HG03378 (cell line): ENCODE measurements around the gene TMEM174.
A peak's percentile ranks its signal among the peaks of the same experiment; 100 is the strongest.

Experiments
- ATAC-seq: cut with Tn5 transposase; IDR thresholded peaks from one replicate; pipeline ENCODE4 v1.9.1; 2021; ENCODE audit warnings: mild to moderate bottlenecking, moderate library complexity; ENCODE audit not compliant: unreplicated experiment

Gene TMEM174

DNA sequence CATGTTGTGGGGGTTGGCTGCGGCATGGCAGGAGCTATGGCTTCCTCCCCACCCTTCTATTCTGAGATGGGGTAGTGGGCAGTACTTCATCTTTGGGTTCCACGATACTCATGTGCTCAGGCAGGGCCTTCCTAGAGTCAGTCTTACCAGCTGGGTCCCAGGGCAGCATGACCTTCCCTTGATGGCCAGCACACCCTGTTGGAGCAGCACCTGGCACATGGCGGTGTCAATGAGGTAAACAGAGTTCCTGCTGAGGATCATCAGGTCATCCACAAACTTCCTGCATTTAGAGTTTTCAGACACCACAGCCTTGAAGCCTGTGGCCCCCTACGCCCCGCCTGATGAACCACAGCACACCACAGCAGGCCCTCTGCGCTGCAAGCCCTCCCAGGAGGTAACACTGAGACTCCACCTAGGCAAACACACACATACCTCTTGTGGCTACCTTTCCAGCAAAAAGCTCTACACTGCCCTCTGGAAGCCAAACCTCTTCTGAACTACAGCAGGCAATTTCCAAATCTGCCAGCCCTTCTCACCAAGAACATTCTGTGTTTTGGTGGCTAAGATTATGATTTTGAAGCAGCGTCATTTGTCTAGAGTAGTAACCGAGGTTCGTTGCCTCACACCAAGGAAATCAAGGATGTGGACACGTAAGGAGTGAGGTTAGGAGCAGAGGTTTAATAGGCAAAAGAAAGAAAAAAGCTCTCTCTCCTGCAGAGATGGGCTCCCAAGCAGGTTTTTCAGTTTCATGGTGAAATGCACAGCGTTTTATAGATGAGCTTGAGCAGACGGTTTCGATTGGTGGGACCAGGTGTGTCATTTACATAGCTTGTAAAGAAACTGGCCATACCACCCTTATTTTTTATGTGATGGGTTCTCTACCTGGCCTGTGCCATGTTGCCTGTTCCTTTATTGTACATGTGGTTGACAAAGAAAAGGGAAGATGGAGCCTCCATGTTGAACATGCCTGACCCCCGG, 20.3 kb upstream of the TMEM174 start:
- no peak for ATAC-seq

DNA sequence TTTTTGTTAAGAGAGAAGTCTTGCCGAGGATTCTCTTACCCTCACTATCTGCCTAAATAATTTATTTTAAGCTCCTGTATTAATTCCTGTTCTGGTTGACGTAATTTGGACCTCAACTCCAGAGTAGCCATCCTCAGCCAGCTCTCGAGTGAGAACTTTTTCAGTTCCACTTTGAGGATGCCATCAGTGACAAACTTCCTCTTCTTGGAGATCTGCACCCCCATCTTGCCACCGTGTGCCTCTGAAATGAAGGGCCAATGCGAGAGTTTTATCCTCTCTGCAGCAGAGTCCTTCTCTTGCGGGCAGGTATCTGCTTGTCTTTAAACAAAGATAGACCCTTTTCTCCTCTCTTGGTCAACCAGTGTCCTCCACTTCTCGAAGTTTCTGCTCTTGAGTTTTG, 19.5 kb upstream of the TMEM174 start:
- ATAC-seq = no peak

DNA sequence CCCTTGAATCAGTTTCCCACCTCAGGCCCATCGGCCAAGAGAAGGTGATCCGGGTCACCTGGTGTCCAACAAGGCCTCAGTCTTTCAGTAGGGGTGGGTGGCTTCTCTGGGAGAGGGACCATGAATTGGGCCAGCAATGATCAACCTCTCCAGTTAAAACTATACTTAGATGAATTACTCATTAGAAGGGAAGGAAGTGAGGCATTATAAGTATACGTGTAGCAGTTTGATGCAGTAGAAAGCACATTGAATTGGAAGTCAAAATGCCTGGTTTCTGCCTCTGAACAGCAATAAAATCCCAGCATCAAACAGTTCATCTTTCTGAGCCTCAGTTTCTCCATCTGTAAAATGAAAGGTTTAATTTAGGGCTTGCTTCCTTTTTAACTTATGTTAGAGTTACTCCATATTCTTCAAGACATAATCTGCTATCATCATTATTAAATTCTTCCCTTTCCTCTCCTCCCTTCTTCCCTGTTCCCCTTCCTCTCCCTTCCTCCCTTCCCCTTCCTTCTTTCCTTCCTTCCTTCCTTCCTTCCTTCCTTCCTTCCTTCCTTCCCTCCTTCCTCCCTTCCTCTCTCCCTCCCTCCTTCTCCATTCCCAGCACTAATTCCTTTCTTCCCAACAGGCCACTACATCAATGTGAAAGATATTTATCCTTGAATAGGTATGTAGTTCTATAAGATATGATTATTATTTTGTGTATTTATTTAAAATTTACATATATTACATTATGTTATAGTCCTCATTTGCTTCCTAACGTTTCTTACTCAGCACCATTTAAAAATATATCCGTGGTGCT, 18.6 kb upstream of the TMEM174 start:
- ATAC-seq = no peak

DNA sequence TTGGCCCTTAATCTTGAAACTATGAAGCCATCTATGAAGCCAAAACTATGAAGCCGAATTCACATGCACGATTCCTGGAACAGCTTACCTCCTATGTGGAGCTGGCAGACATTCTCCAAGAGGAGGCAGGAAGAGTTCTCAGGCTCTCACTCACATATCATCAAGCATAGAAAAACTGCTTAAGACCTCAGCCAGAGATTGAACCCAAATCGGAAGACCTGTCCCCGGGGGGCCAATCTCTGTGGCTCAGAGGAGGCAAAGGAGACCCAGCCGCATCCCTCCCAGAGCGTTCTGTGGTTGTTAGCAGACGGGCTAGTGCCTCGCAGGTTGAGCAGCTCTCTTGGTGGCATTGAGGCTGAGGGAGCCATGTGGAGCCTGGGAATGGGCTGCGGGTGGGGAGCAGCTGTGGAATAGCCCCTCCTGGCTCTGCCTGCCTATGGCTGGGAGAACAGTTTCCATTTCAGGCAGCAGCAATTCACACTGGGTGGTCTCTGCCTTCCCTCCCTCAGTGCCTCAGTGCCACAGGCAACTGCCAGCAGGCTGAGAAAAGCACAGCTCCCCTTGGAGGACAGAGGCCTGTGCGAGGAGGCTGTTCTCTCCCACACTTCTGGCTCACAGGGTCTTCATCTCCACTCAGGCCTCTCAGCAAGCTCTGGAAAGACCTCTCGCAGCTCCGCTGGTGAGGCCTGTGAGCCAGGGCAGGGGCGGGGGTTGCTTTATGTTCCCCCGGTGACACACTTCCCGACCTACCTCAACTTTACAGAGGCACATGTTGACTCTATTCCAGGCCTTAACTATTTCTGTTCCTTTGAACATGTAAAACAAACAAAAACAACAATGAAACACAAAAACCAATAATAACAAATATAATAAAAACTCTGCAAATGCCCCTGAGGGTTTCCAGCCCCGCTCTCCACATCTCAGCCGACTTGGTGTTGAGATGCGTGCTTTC, 17.4 kb upstream of the TMEM174 start:
- no peak for ATAC-seq

DNA sequence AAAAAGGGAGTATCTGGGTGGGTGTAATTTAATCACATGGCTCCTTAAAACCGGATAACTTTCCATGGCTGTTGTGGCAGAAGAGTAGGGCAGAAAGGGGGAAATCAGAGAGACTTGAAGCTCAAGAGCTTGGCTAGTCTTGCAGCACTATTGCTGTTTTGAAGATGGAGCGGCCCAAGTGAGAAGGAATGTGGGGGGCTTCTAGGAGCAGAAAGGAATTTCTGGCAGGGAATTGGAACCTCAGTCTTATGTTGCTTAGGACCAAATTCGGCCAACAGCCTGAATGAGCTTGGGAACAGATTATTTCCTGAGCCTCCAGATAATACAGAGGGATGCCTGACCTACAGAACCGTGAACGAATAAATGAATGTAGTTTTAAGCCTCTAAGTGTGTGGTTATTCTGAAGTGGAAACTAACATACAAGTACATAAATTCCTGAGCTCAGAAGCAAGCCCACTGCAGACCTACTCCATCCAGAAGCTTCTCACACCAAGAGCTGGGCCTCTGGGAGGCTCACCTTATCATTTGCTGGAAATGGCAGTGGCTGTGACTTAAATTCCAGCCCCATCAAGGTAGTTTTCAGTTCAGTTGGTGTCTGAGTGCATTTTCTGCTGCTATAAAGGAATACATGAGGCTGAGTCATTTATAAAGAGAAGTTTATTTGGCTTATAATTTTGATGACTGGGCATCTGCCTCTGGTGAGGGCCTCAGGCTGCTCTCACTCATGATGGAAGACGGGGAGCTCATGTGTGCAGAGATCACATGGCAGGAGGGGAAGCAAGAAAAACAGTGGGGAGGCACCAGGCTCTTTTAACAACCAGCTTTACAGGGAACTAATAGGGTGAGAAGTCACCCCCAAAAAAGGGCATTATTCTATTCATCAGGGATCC, 15.3 kb upstream of the TMEM174 start:
- ATAC-seq = no peak

DNA sequence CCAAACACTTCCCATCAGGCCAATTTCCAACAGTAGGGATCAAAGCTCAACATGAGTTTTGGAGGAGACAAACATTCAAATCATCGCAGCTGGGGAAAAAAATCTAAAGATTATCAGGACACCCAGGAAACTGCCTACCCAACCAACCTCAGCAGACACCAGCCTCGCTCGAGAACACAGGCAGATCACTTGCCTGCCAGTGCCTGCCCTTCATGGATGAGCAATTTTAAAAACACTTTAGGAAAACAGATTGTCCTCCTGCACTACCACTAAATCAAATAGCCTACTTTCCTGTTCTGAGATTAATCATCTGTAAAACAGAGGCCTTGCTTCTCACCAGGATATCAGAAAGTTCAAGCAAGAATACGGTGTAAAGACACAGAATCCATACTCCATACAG, 14.7 kb upstream of the TMEM174 start:
- ATAC-seq = no peak

DNA sequence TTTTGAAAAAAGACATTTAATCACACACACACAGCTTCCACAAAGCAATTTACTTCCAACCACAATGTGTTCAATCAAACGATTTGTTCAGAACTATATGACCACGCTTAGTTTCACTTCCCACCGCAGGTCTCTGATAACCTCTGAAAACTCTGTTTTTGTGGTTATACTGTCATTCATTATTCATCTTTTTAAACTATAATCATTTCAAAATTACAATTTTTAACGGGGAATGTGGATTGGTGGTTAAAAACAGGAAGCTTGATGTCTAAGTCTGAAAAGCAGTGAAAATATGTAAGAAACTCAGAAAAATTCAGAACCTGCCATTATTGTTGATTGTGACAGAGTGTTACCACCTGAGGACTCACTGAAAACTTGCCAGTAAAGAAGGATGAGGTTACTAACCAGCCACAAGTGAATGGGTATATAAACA, 12.7 kb upstream of the TMEM174 start:
- ATAC-seq = peak; percentile 90

DNA sequence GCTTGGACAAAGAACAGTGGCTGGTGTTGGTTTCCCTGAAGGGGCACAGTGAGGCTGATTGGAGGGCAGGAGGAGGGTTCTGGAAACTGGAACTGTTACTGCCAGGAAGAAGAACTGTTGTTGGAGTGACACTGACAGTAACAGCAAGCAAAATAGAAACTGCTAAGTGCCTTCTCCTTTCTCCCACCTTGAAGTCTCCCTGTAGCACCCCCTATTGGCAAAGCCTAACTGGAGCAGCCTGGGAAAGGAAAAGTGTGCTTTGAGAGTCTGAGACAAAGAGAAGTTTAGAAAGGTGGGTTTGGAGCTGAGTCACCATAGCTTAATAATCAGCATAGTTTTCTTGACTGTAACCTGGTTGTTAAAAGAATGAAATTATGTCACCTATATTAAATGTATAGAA, 2.5 kb upstream of the TMEM174 start:
- no peak for ATAC-seq

DNA sequence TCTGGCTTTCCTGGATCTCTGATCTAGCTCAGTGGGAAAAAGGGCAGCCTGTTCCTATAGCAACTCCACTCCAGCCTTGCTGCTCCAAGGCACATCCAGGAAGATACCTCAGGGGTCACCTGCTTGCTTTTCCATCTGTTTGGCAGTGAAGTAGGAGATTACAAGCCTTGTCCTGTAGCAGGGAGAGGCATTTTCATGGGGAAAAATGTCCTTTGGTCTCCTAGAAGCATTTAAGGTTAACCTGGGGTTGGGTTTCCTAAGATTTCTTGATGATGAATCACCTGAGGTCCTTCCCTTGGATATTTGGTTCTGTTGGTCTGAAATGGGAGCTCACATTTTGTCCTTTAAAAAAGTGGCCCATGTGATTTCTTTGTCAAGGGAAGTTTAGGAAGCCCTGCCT, 1.5 kb upstream of the TMEM174 start:
- ATAC-seq = no peak

DNA sequence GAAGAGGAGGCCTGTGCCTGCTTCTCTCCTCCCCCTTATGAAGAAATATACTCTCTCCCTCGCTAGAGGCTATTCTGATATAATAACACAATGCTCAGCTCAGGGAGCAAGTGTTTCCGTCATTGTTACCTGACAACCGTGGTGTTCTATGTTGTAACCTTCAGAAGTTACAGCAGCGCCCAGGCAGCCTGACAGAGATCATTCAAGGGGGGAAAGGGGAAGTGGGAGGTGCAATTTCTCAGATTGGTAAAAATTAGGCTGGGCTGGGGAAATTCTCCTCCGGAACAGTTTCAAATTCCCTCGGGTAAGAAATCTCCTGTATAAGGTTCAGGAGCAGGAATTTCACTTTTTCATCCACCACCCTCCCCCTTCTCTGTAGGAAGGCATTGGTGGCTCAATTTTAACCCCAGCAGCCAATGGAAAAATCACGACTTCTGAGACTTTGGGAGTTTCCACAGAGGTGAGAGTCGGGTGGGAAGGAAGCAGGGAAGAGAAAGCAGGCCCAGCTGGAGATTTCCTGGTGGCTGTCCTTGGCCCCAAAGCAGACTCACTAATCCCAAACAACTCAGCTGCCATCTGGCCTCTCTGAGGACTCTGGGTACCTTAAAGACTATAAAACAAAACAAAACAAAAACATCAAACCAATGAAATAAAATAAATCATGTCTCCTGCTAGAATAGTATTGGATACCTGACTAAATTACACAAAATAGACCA, 1.3 kb downstream of the TMEM174 start:
- ATAC-seq = no peak

DNA sequence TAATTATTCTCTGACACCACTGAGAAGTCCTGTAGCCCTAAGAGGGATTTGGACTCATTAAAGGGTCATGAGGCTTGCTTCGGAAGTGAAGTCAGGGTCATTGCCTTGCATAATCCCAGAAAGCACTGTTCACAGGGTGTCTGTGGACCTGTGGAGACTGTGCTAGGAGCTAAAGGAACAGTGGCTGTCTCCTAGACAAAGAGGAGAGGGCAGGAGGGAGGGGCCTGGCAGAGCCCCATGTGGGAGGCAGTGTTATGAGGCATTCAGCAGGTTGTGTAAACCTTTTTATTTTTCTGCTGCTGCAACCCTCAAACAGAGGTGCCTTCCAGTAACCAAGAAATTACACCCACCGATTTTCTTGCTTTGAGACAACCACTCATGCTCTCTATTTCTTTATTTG, 3.3 kb downstream of the TMEM174 start:
- no peak for ATAC-seq

DNA sequence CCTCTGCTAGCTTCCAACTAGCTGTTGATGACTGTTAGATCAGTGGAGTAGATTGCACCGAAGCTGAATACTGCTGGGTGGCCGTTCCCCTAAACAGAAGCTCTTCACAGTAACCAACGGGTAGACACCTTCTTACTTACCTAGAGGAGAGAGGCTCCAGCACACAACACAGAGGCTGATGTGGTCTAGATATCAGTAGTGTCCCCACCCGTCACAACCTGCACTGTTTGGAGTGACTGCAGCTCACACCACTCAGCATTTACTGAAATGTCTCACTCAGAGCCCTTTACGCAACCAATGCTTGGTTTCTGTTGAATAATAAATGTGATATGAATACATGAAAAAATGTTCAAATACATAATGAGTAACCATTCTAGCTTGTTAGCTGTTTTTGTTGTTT, 5.3 kb downstream of the TMEM174 start:
- ATAC-seq = no peak

DNA sequence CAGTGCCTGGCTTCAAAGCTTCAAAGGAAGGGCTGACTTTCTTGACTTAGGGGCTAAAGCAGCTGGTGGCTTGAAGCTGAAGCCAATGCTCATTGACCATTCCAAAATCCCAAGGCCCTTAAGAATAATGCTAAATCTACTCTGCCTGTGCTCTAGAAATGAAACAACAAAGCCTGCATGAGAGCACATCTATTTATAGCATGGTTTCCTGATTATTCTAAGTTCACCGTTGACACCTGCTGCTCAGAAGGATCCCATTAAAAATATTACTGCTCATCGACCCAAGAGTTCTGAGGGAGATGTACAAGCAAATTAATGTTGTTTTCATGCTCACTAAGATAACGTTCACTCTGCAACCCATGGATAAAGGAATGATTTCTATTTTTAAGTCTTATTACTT, 6.7 kb downstream of the TMEM174 start:
- ATAC-seq = no peak

DNA sequence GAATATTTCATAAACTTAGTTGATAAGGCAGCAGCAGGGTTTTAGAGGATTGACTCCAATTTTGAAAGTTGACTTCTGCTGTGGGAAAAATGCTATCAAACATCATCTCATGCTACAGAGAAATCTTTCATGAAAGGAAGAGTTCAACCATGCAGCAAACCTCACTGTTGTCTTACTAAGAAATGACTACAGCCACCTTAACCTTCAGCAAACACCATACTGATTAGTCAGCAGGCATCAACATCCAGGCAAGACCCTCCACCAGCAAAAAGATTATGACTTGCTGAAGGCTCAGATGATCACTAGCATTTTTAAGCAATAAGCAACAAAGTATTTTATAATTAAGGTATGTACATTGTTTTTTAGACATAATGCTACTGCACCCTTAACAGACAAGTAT, 7.6 kb downstream of the TMEM174 start:
- no peak for ATAC-seq

DNA sequence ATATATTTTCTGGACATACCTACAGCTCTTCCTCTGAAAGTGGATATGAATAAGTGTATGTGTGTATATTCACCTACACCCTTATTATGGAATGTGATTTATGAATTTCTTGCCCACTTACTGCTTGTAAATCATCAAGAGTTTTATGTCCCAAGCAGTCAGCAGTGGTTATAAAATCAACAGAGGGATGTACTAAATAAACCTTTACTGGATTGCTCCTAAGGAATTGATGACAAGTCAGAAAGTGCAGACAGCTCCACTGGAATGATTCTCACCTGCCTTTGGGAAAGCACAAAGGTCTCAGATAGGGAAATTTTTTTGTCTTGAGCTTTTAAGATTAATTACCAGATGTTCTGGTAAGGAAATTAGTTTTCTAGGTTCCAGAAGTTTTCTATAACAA, 9.3 kb downstream of the TMEM174 start:
- no peak for ATAC-seq

DNA sequence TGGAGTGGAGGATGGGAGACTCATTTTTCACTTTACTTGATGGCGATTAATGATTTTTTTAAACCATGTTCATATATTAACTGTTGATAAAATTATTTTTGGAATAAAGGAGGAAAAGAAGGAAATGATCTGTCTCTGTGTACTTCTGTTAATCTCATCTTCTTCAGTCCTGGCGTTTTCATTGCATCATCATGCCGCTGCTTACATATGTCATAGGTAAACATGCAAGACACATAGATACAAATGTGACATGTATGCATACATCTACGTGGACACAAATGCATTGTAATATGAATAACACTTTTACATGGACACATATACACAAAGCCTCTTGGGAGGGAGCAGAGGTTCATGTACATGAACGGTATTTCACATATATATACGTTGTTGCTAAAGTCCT, 10.0 kb downstream of the TMEM174 start:
- ATAC-seq = no peak

DNA sequence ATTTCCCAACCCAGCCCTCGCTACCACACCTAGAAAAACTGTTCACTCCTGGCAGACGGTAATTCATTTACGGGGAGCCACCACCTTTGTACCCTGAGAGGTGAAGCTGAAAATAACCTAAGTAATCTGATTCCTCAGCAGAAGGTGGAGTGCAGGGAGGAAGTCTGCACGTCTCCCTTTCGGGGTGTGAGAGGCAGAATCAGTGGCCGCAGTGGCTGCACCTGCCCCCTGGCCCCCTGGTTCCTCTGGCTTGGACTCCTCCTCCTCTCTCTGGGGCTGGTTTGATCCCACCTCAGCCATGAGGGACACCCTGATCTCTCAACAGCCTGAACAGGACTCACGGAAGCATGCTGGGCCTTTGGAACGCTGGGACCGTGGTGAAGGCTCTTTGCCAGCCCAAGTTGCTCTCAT, 10.5 kb downstream of the TMEM174 start:
- ATAC-seq = no peak

DNA sequence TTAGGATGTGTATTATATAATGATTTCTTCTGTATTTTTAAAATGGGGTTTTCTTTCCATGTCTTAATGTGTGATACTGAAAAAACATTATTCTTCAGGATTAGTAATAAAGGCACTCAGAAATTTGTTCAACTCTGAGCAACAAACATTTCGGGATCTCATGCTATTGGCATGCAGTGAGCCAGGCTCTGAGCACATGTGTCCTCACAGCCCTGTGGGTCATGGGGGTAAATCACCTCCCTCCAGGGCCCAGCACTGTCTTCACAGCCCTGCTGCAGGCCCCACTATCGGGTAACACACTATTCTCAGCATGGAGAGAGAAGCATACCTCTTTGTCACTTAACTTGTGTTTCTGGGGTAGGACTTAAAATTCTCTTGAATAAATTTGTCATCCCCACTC, 14.0 kb downstream of the TMEM174 start:
- no peak for ATAC-seq
